Heart right ventricle (tissue), 16 donors: ENCODE data around the gene CTRB1. TPM values are rescaled to one million over a fixed set of nuclear protein-coding genes. Genes with fewer than 3 reads are reported as not detected.

Source experiments
- ATAC-seq, 8 donors: fragments of 200-7000 bp; cut with Tn5 transposase; one replicate each; pipeline ENCODE4 v1.9.1; 2020; ENCODE audit warnings: mild to moderate bottlenecking in 8 of 8, moderate library complexity in 8 of 8, moderate number of reproducible peaks in 1 of 8
- DNase-seq, 2 donors: peaks; one replicate each; pipeline ENCODE4 v3.0.0-alpha.2; 2020
- H3K27ac ChIP-seq, 10 donors: fragments of 200-600 bp; sonication (generic) in 2 of 10; one replicate each; pipeline versions ENCODE4 v1.5.0 to v1.8.0; 2020 to 2022; ENCODE audit warnings: mild to moderate bottlenecking in 3 of 10
- H3K27me3 ChIP-seq, 7 donors: fragments of 200-600 bp; one replicate each; pipeline ENCODE4 v1.8.0; 2021 to 2022; ENCODE audit warnings: mild to moderate bottlenecking in 2 of 7
- H3K36me3 ChIP-seq, 9 donors: fragments of 200-600 bp; sonication (generic) in 1 of 9; one replicate each; pipeline versions ENCODE4 v1.5.0 to v1.8.0; 2020 to 2022; ENCODE audit warnings: mild to moderate bottlenecking in 2 of 9
- H3K4me1 ChIP-seq, 9 donors: fragments of 200-600 bp; sonication (generic) in 1 of 9; one replicate each; pipeline versions ENCODE4 v1.5.0 to v1.8.0; 2020 to 2022; ENCODE audit warnings: mild to moderate bottlenecking in 4 of 9
- H3K4me3 ChIP-seq, 10 donors: fragments of 200-600 bp; sonication (generic) in 2 of 10; one replicate each; pipeline versions ENCODE4 v1.5.0 to v1.8.0; 2020 to 2022; ENCODE audit warnings: mild to moderate bottlenecking in 7 of 10, moderate library complexity in 2 of 10
- H3K9me3 ChIP-seq, 11 donors: fragments of 200-600 bp in 10 of 11; sonication (generic) in 2 of 11; one replicate each; pipeline versions ENCODE4 v1.5.0 to v1.8.0; 2013 to 2022; ENCODE audit warnings: mild to moderate bottlenecking in 2 of 11, control low read depth in 1 of 11, moderate library complexity in 1 of 11
- CTCF ChIP-seq, 9 donors: fragments of 200-600 bp; sonication (generic) in 2 of 9; IDR thresholded peaks; one replicate each; pipeline versions ENCODE4 v1.5.0 to v1.8.0; 2021 to 2022; ENCODE audit warnings: antibody characterized with exemption in 9 of 9, mild to moderate bottlenecking in 5 of 9, moderate library complexity in 1 of 9
- WGBS, 2 donors: extraction: QIAGEN DNeasy Blood & Tissue Kit; methylation state at CpG; one replicate each; pipeline ENCODE4 v1.1.7; 2013; ENCODE audit warnings: inconsistent platforms in 1 of 2; 5-methylcytosine and 5-hydroxymethylcytosine counted together
- intact Hi-C, 10 donors: fragments of 100-400 bp; cut with DNase I; formaldehyde crosslinking; loops; one replicate each; pipeline versions ENCODE4 v1.11.1 to v1.14.2; 2022
- polyA plus RNA-seq, 2 donors: library from polyadenylated mRNA; stranded (reverse); fragments of 200-250 nt; gene quantifications; one replicate each; pipeline ENCODE4 v1.2.3, GENCODE V29; 2013
- total RNA-seq, 10 donors: library from RNA; stranded (reverse); fragmentation: NEBNext Ultra II Directional in 3 of 10; extraction: Animal tissue kit (Norgen Biotek cat#: 25700) in 3 of 10; gene quantifications; one replicate each; pipeline versions ENCODE4 v1.2.1 to v1.2.4, GENCODE V29; 2021 to 2023
- donor health status: Arrhythmogenic right ventricular cardiomyopathy.
- donor health status: ischemic (EF 13 %, LVEDD 7.1; RV severe dilation, severe dysfunction).
- donor health status: healthy with polysubstance abuse.
- donor health status: DM: no; HTN: yes; CAD: no.
- donor health status: DM: no; HTN: no; CAD: no.
- donor health status: ischemic (EF 25% LVEDD 6.9; RV normal size, moderate dysfunction).
- donor health status: ischemic (EF 25% LVEDD 5.7; RV mildly dilated, moderate dysfunction).
- donor health status: healthy.
- donor health status: DM: yes; HTN: yes; CAD: no.
- donor health status: Ischemic cardiomyopathy.
- donor health status: ischemic (EF 35%, LVEDD 5.7; RV mildly dilated, moderate dysfunction).
- donor health status: nonischemic (EF 11% LVEDD 7.7; RV severe dilation, severe dysfunction).
- donor health status: DM: yes; HTN: yes; CAD: no.
- donor health status: PGD.
- donor health status: ischemic (EF 29% LVEDD 5.4; RV normal size, mild dysfunction).
- donor health status: nonischemic (EF 23%, LVEDD 6.1; RV moderate dilation, normal function).

The CTRB1 gene
- total and polyA plus RNA-seq, 12 donors, result 1.0 to 3.8 (median 2.4) TPM; not detected in 4

GRCh38 chr16:75188832-75189477 lies 29.8 kb upstream of the CTRB1 start:
- Histone ChIP-seq H3K9me3 (peaks cover 0 to 5% (median 0%) of the 10 kb centered on the region in 11 donors), H3K27ac (no peak overlapping the region), H3K27me3 (no peaks in the 10 kb centered on the region), H3K36me3 (no peaks in the 10 kb centered on the region), H3K4me1 (no peaks in the 10 kb centered on the region), H3K4me3 (no peak overlapping the region)
- WGBS, 2 donors, result 84 to 89% methylated on average over 14 of the region's 14 CpGs
- ATAC-seq (no peak), DNase-seq (no peak)
- intact Hi-C loops, result no loop called here
- TF ChIP-seq CTCF (IDR thresholded peaks at IDR 0.05), result no peak

- no peaks in the 10 kb centered on the region for H3K4me1 ChIP-seq
- peaks cover 0 to 5% (median 0%) of the 10 kb centered on the region in 11 donors for H3K9me3 ChIP-seq
- no peak for DNase-seq
- WGBS, 2 donors, result 81 to 84% methylated on average over 8 of the region's 8 CpGs
- intact Hi-C loops, result loop anchor here in 8 of 10 donors (10.0 kb wide), 4 partner anchors 195 to 575 kb away; partner anchors contain the start of gene TMEM170A (in 1 of the 8)
- no peak overlapping the region for H3K4me3 ChIP-seq
- no peak overlapping the region for H3K27ac ChIP-seq
- ATAC-seq, result no peak
- H3K27me3 ChIP-seq, result no peaks in the 10 kb centered on the region
- no peak for TF ChIP-seq CTCF (IDR thresholded peaks at IDR 0.05)
- H3K36me3 ChIP-seq, result no peaks in the 10 kb centered on the region
These were observed 29.0 kb upstream of the CTRB1 start for GRCh38 chr16:75189638-75190245.

GRCh38 chr16:75192606-75193264 lies 26.1 kb upstream of the CTRB1 start:
- Histone ChIP-seq H3K4me1 (no peaks in the 10 kb centered on the region), H3K4me3 (no peak overlapping the region), H3K27ac (no peak overlapping the region), H3K9me3 (peaks cover 0 to 3% (median 0%) of the 10 kb centered on the region in 11 donors), H3K36me3 (no peaks in the 10 kb centered on the region), H3K27me3 (peaks cover 0 to 18% (median 6%) of the 10 kb centered on the region in 7 donors)
- intact Hi-C loops, result loop anchor here in 8 of 10 donors (10.0 kb wide), 4 partner anchors 192 to 572 kb away; partner anchors contain the start of gene TMEM170A (in 1 of the 8)
- WGBS, 2 donors, result 89 to 93% methylated on average over 21 of the region's 21 CpGs
- no peak for TF ChIP-seq CTCF (IDR thresholded peaks at IDR 0.05)
- no peak for DNase-seq
- ATAC-seq, result no peak

GRCh38 chr16:75193265-75193650 lies 25.5 kb upstream of the CTRB1 start:
- H3K27ac ChIP-seq, result no peak overlapping the region
- 92 to 94% methylated on average over 4 of the region's 4 CpGs for WGBS, 2 donors
- H3K4me1 ChIP-seq, result peaks cover 0 to 5% (median 3%) of the 10 kb centered on the region in 9 donors
- H3K9me3 ChIP-seq, result no peaks in the 10 kb centered on the region
- ATAC-seq (no peak), DNase-seq (no peak)
- no peaks in the 10 kb centered on the region for H3K36me3 ChIP-seq
- peaks cover 0 to 19% (median 11%) of the 10 kb centered on the region in 7 donors for H3K27me3 ChIP-seq
- TF ChIP-seq CTCF (IDR thresholded peaks at IDR 0.05), result no peak
- intact Hi-C loops, result loop anchor here in 8 of 10 donors (10.0 kb wide), 4 partner anchors 192 to 572 kb away; partner anchors contain the start of gene TMEM170A (in 1 of the 8)
- H3K4me3 ChIP-seq, result no peak overlapping the region
